Central memory CD4-positive, alpha-beta T cell (primary cell): ENCODE data around the gene SLC5A3.

ENCODE experiments used
- DNase-seq: peaks from one replicate; pipeline ENCODE4 v3.0.0; 2022
- total RNA-seq, 3 experiments: gene quantifications; one replicate each; lab custom pipeline; 2026; lab: John Stamatoyannopoulos, UW

The SLC5A3 gene
- total RNA-seq, result 93.4 to 259 (median 171) reads per million in 3 experiments

- peak; percentile 63 for DNase-seq
Measured at GRCh38 chr21:34073032-34073748, at the start of gene SLC5A3, which contains the start of gene MRPS6. Gene SLC5A3, plus strand, starts transcription at chr21:34073578. Its CDS starts 21,621 bp downstream, at chr21:34095199. Gene MRPS6, plus strand, starts transcription at chr21:34073578. Its CDS starts 123 bp downstream, at chr21:34073701.

- DNase-seq, result no peak
Measured at GRCh38 chr21:34023691-34024373, 49.5 kb upstream of the SLC5A3 start.

GRCh38 chr21:34024374-34024693 lies 49.0 kb upstream of the SLC5A3 start:
- no peak for DNase-seq

- DNase-seq, result no peak
Measured at GRCh38 chr21:34027721-34028461, 45.5 kb upstream of the SLC5A3 start.

- peak; percentile 41 for DNase-seq
Measured at GRCh38 chr21:34029743-34030528, 43.4 kb upstream of the SLC5A3 start.

GRCh38 chr21:34031835-34032370 lies 41.5 kb upstream of the SLC5A3 start:
- no peak for DNase-seq

- DNase-seq, result no peak
Measured at GRCh38 chr21:34034369-34035014, 38.9 kb upstream of the SLC5A3 start.

GRCh38 chr21:34035619-34036354 lies 37.6 kb upstream of the SLC5A3 start:
- DNase-seq, result no peak

- DNase-seq, result no peak
Measured at GRCh38 chr21:34037009-34037795, 36.2 kb upstream of the SLC5A3 start.

- no peak for DNase-seq
Measured at GRCh38 chr21:34039678-34040382, 33.5 kb upstream of the SLC5A3 start.

- DNase-seq, result no peak
Measured at GRCh38 chr21:34042735-34043134, 30.6 kb upstream of the SLC5A3 start.

- DNase-seq, result no peak
Measured at GRCh38 chr21:34043333-34043732, 30.0 kb upstream of the SLC5A3 start.

GRCh38 chr21:34046917-34047316 lies 26.5 kb upstream of the SLC5A3 start:
- no peak for DNase-seq

GRCh38 chr21:34047835-34048234 lies 25.5 kb upstream of the SLC5A3 start:
- DNase-seq, result no peak

- DNase-seq, result no peak
Measured at GRCh38 chr21:34052171-34052570, 21.2 kb upstream of the SLC5A3 start.

GRCh38 chr21:34054259-34054658 lies 19.1 kb upstream of the SLC5A3 start:
- no peak for DNase-seq

- DNase-seq, result no peak
Measured at GRCh38 chr21:34055615-34056014, 17.8 kb upstream of the SLC5A3 start.

GRCh38 chr21:34061983-34062382 lies 11.4 kb upstream of the SLC5A3 start:
- no peak for DNase-seq

- no peak for DNase-seq
Measured at GRCh38 chr21:34065027-34065426, 8.4 kb upstream of the SLC5A3 start.

GRCh38 chr21:34071683-34072082 lies 1.7 kb upstream of the SLC5A3 start:
- no peak for DNase-seq
